Neutrophil (primary cell): ENCODE results near the gene TPI1.
A peak's percentile ranks its signal among the peaks of the same experiment; 100 is the strongest.

Experiments
- H3K27ac ChIP-seq: fragments of 200-600 bp; sonication (generic); 2 replicates; pipeline ENCODE4 v1.5.1; 2016; ENCODE audit warnings: mild to moderate bottlenecking, moderate library complexity
- H3K27me3 ChIP-seq: fragments of 200-600 bp; sonication (generic); 2 replicates; pipeline ENCODE4 v1.6.0; 2016; ENCODE audit warnings: mild to moderate bottlenecking
- H3K36me3 ChIP-seq: fragments of 200-600 bp; sonication (generic); 2 replicates; pipeline ENCODE4 v1.5.1; 2017
- H3K4me1 ChIP-seq, 2 experiments: fragments of 200-600 bp in 1 of 2; sonication (generic) in 1 of 2; 1 replicate in 1 of 2; 2 replicates in 1 of 2; pipeline versions ENCODE4 v1.5.1 to v1.6.1; 2013 to 2016; ENCODE audit warnings: low read depth in 1 of 2, low read length in 1 of 2, mild to moderate bottlenecking in 1 of 2, moderate library complexity in 1 of 2; ENCODE audit not compliant: control insufficient read depth in 1 of 2, insufficient read depth in 1 of 2
- H3K4me3 ChIP-seq, 2 experiments: fragments of 200-600 bp in 1 of 2; sonication (generic) in 1 of 2; 1 replicate in 1 of 2; 2 replicates in 1 of 2; pipeline ENCODE4 v1.5.1; 2013 to 2016; ENCODE audit warnings: low read depth in 1 of 2, low read length in 1 of 2, mild to moderate bottlenecking in 1 of 2, moderate library complexity in 1 of 2
- H3K9me3 ChIP-seq: fragments of 200-600 bp; sonication (generic); 2 replicates; pipeline ENCODE4 v1.5.1; 2016
- CTCF ChIP-seq: fragments of 200-600 bp; sonication (generic); IDR thresholded peaks from 2 replicates; pipeline ENCODE4 v1.5.1; 2016; ENCODE audit warnings: antibody characterized with exemption

The TPI1 gene

GRCh38 chr12:6909421-6910145 is 42.3 kb downstream of the TPI1 start:
- Histone ChIP-seq H3K4me3 (no peak overlapping the region), H3K27me3 (peaks cover 49% of the 10 kb centered on the region), H3K36me3 (no peaks in the 10 kb centered on the region), H3K4me1 (peaks cover 9 to 15% of the 10 kb centered on the region in 2 experiments), H3K9me3 (no peaks in the 10 kb centered on the region), H3K27ac (no peak overlapping the region)
- TF ChIP-seq CTCF, result no peak

- Histone ChIP-seq H3K27ac (no peak overlapping the region), H3K36me3 (no peaks in the 10 kb centered on the region), H3K4me3 (no peak overlapping the region), H3K4me1 (peaks cover 7 to 13% of the 10 kb centered on the region in 2 experiments), H3K9me3 (no peaks in the 10 kb centered on the region), H3K27me3 (peaks cover 77% of the 10 kb centered on the region)
- no peak for TF ChIP-seq CTCF
These were observed 45.0 kb downstream of the TPI1 start for GRCh38 chr12:6912164-6912935.

GRCh38 chr12:6914246-6914946 is 47.1 kb downstream of the TPI1 start, which contains the start of gene ENO2:
Gene ENO2, plus strand, starts transcription at chr12:6914580. Its CDS starts 1,253 bp downstream, at chr12:6915833.
- Histone ChIP-seq H3K4me1 (peaks cover 7 to 13% of the 10 kb centered on the region in 2 experiments), H3K27ac (no peak within 1 kb of the TSS), H3K36me3 (no peaks in the 10 kb centered on the region), H3K27me3 (peaks cover 89% of the 10 kb centered on the region), H3K9me3 (no peaks in the 10 kb centered on the region), H3K4me3 (peak within 1 kb of the TSS in 1 of 2 experiments; percentile 44)
- no peak for TF ChIP-seq CTCF

- Histone ChIP-seq H3K4me1 (peaks cover 7 to 13% of the 10 kb centered on the region in 2 experiments), H3K27ac (no peak overlapping the region), H3K4me3 (peak overlapping the region in 1 of 2 experiments; percentile 44), H3K9me3 (no peaks in the 10 kb centered on the region), H3K27me3 (peaks cover 91% of the 10 kb centered on the region), H3K36me3 (no peaks in the 10 kb centered on the region)
- no peak for TF ChIP-seq CTCF
These were observed 47.8 kb downstream of the TPI1 start for GRCh38 chr12:6914947-6915788.

- Histone ChIP-seq H3K4me1 (peaks cover 7 to 13% of the 10 kb centered on the region in 2 experiments), H3K4me3 (no peak overlapping the region), H3K9me3 (no peaks in the 10 kb centered on the region), H3K27ac (no peak overlapping the region), H3K36me3 (no peaks in the 10 kb centered on the region), H3K27me3 (peaks cover 91% of the 10 kb centered on the region)
- no peak for TF ChIP-seq CTCF
These were observed 48.5 kb downstream of the TPI1 start for GRCh38 chr12:6915789-6916285.
